HK-2 (cell line): ENCODE results near the gene KRTAP1-5.
"Not testable (repeated sequence)": the region's sequence is repeated elsewhere in the genome, so short reads cannot be mapped to it uniquely, and the experiment has no call there.

ENCODE experiments used
- DNase-seq: peaks from one replicate; pipeline ENCODE4 v3.0.0-alpha.2; 2018; ENCODE audit not compliant: unreplicated experiment

KRTAP1-5 gene

GRCh38 chr17:41048441-41048840 lies 21.4 kb upstream of the KRTAP1-5 start:
- no peak for DNase-seq

GRCh38 chr17:41046735-41047465 lies 19.9 kb upstream of the KRTAP1-5 start, which contains the start of gene KRTAP2-1:
Gene KRTAP2-1, minus strand, starts transcription at chr17:41047316. Its CDS starts 49 bp downstream, at chr17:41047267.
- not testable (repeated sequence) for DNase-seq

GRCh38 chr17:41042953-41043352 lies 15.9 kb upstream of the KRTAP1-5 start:
- DNase-seq: no peak

- not testable (repeated sequence) for DNase-seq
These were observed 14.0 kb upstream of the KRTAP1-5 start, which contains the start of gene KRTAP1-1 for GRCh38 chr17:41040783-41041571. Gene KRTAP1-1, minus strand, starts transcription at chr17:41041450. Its CDS starts 53 bp downstream, at chr17:41041397.

GRCh38 chr17:41037853-41038350 lies 10.9 kb upstream of the KRTAP1-5 start:
- DNase-seq: no peak

GRCh38 chr17:41034346-41034935 lies 7.4 kb upstream of the KRTAP1-5 start, which contains the start of gene KRTAP1-3:
Gene KRTAP1-3, minus strand, starts transcription at chr17:41034874. Its CDS starts 53 bp downstream, at chr17:41034821.
- not testable (repeated sequence) for DNase-seq

GRCh38 chr17:41029633-41030245 lies 2.7 kb upstream of the KRTAP1-5 start, which contains the start of gene KRTAP1-4:
Gene KRTAP1-4, minus strand, starts transcription at chr17:41030195. Its CDS starts 117 bp downstream, at chr17:41030078.
- DNase-seq: no peak

- no peak for DNase-seq
These were observed 2.3 kb downstream of the KRTAP1-5 start for GRCh38 chr17:41024697-41025096.

GRCh38 chr17:41020336-41020735 lies 6.7 kb downstream of the KRTAP1-5 start:
- no peak for DNase-seq

- DNase-seq: no peak
These were observed 7.6 kb downstream of the KRTAP1-5 start for GRCh38 chr17:41019415-41019814.

GRCh38 chr17:41018541-41018940 lies 8.5 kb downstream of the KRTAP1-5 start:
- no peak for DNase-seq

- DNase-seq: no peak
These were observed 10.3 kb downstream of the KRTAP1-5 start for GRCh38 chr17:41016578-41017215.

GRCh38 chr17:41015454-41015853 lies 11.6 kb downstream of the KRTAP1-5 start:
- no peak for DNase-seq

- DNase-seq: no peak
These were observed 13.4 kb downstream of the KRTAP1-5 start for GRCh38 chr17:41013606-41014005.

- no peak for DNase-seq
These were observed 13.8 kb downstream of the KRTAP1-5 start for GRCh38 chr17:41013181-41013580.

- DNase-seq: no peak
These were observed 14.5 kb downstream of the KRTAP1-5 start for GRCh38 chr17:41012326-41013120.

GRCh38 chr17:41010441-41010840 lies 16.6 kb downstream of the KRTAP1-5 start:
- DNase-seq: no peak

GRCh38 chr17:41009936-41010335 lies 17.1 kb downstream of the KRTAP1-5 start:
- no peak for DNase-seq

- no peak for DNase-seq
These were observed 17.7 kb downstream of the KRTAP1-5 start for GRCh38 chr17:41009301-41009760.

GRCh38 chr17:41008811-41009210 lies 18.2 kb downstream of the KRTAP1-5 start, which contains the start of gene KRTAP3-1:
Gene KRTAP3-1, minus strand, starts transcription at chr17:41009128. Its CDS starts 54 bp downstream, at chr17:41009074.
- no peak for DNase-seq
